ENCODE measurements around the gene LHX1.

DNA sequence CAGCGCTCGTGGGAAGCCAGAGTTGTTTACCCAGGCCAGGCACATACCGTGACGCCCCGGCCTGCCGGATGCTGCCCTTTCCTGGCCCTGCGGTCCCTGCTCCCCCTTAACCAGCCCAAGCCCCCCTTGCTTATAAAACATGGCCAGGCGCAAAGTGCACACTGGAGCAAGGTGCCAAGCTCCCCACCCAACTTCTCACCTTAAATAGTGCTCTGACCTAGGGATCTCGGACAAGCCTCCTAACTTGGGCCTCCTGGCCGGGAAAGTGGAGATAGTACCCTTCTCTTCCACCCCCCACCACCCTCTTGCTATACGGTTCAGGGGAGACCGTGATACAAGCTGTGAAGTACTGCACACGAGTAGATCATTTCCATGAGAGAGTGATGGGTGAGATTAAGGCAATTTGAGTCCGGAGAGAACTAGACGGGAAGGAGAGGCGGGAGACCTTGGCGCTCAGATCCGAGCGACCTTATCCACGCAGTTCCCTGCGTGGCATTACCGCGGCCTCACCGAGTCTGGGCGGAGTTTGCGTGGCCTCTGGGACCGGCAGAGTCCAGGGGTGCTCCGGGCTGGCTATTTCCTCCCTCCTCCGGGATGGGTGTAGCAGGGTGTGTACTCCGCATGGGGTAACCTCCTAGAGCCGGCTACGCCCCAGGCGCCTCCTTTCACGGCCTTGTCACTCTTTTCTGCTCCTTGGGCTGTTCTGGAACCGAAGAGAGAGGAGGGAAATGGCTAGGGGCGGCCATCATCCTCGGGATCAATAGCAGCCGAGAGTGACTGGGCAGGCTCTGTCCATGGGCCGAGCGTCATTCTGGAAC, 4.4 kb upstream of the LHX1 start:
- TF ChIP-seq ZFP30 (CRISPR knock-in tag; IDR thresholded peaks at IDR 0.05) (no peak), PPARA (CRISPR knock-in tag; IDR thresholded peaks at IDR 0.05; ENCODE audit: borderline replicate concordance) (no peak)
